ENCODE measurements around the gene CACNA2D3.

The CACNA2D3 gene

GRCh38 chr3:54173371-54173770 is 51.0 kb downstream of the CACNA2D3 start:
- Histone ChIP-seq H3K79me2 (ENCODE audit: low read length) (no peaks in the 10 kb centered on the region), H2AFZ (ENCODE audit: low read length) (no peak overlapping the region), H3K27me3 (replicated peaks; ENCODE audit: insufficient read depth, low read length) (no peaks in the 10 kb centered on the region), H3K27ac (ENCODE audit: low read length) (no peak overlapping the region), H4K20me1 (ENCODE audit: insufficient read depth, low read length) (no peaks in the 10 kb centered on the region), H3K4me2 (ENCODE audit: low read depth, low read length) (no peak overlapping the region), H3K36me3 (replicated peaks; ENCODE audit: insufficient read depth, low read length) (no peaks in the 10 kb centered on the region), H3K9ac (ENCODE audit: low read length) (no peak overlapping the region), H3K9me2 (replicated peaks; ENCODE audit: insufficient read depth, low read length) (no peaks in the 10 kb centered on the region), H3K4me3 (ENCODE audit: low read length) (no peak overlapping the region), H3F3A (ENCODE audit: insufficient read depth, low read length) (no peaks in the 10 kb centered on the region), H3K9me3 (replicated peaks; ENCODE audit: insufficient read depth, low read length) (no peaks in the 10 kb centered on the region), H3K4me1 (ENCODE audit: low read length) (no peaks in the 10 kb centered on the region)
- TF ChIP-seq CTCF (IDR thresholded peaks at IDR 0.05; ENCODE audit: low read length) (no peak), EZH2phosphoT487 (IDR thresholded peaks at IDR 0.05; ENCODE audit: low read length) (no peak), EZH2 (optimal IDR thresholded peaks at IDR 0.05; ENCODE audit: low read depth, low read length) (no peak)
- DNase-seq, result no peak

- H3K9me2 ChIP-seq (replicated peaks; ENCODE audit: insufficient read depth, low read length), result no peaks in the 10 kb centered on the region
- no peaks in the 10 kb centered on the region for H3K27me3 ChIP-seq (replicated peaks; ENCODE audit: insufficient read depth, low read length)
- DNase-seq, result no peak
- H3K4me1 ChIP-seq (ENCODE audit: low read length), result no peaks in the 10 kb centered on the region
- H3K36me3 ChIP-seq (replicated peaks; ENCODE audit: insufficient read depth, low read length), result no peaks in the 10 kb centered on the region
- H3K9me3 ChIP-seq (replicated peaks; ENCODE audit: insufficient read depth, low read length), result no peaks in the 10 kb centered on the region
- no peaks in the 10 kb centered on the region for H3K79me2 ChIP-seq (ENCODE audit: low read length)
- TF ChIP-seq CTCF (IDR thresholded peaks at IDR 0.05; ENCODE audit: low read length) (no peak), EZH2phosphoT487 (IDR thresholded peaks at IDR 0.05; ENCODE audit: low read length) (no peak), EZH2 (optimal IDR thresholded peaks at IDR 0.05; ENCODE audit: low read depth, low read length) (no peak)
- H3K4me2 ChIP-seq (ENCODE audit: low read depth, low read length), result no peak overlapping the region
- no peak overlapping the region for H2AFZ ChIP-seq (ENCODE audit: low read length)
- H3K4me3 ChIP-seq (ENCODE audit: low read length), result no peak overlapping the region
- H4K20me1 ChIP-seq (ENCODE audit: insufficient read depth, low read length), result no peaks in the 10 kb centered on the region
- no peak overlapping the region for H3K9ac ChIP-seq (ENCODE audit: low read length)
- H3F3A ChIP-seq (ENCODE audit: insufficient read depth, low read length), result no peaks in the 10 kb centered on the region
- H3K27ac ChIP-seq (ENCODE audit: low read length), result no peak overlapping the region
Observed at GRCh38 chr3:54176106-54176505, 53.8 kb downstream of the CACNA2D3 start.

- H3K4me3 ChIP-seq (ENCODE audit: low read length), result no peak overlapping the region
- H3F3A ChIP-seq (ENCODE audit: insufficient read depth, low read length), result no peaks in the 10 kb centered on the region
- H2AFZ ChIP-seq (ENCODE audit: low read length), result no peak overlapping the region
- H3K9me3 ChIP-seq (replicated peaks; ENCODE audit: insufficient read depth, low read length), result no peaks in the 10 kb centered on the region
- H3K27me3 ChIP-seq (replicated peaks; ENCODE audit: insufficient read depth, low read length), result no peaks in the 10 kb centered on the region
- H3K36me3 ChIP-seq (replicated peaks; ENCODE audit: insufficient read depth, low read length), result no peaks in the 10 kb centered on the region
- H3K27ac ChIP-seq (ENCODE audit: low read length), result no peak overlapping the region
- H3K9me2 ChIP-seq (replicated peaks; ENCODE audit: insufficient read depth, low read length), result no peaks in the 10 kb centered on the region
- no peak overlapping the region for H3K4me2 ChIP-seq (ENCODE audit: low read depth, low read length)
- TF ChIP-seq CTCF (IDR thresholded peaks at IDR 0.05; ENCODE audit: low read length) (no peak), EZH2 (optimal IDR thresholded peaks at IDR 0.05; ENCODE audit: low read depth, low read length) (no peak), EZH2phosphoT487 (IDR thresholded peaks at IDR 0.05; ENCODE audit: low read length) (no peak)
- H3K4me1 ChIP-seq (ENCODE audit: low read length), result no peaks in the 10 kb centered on the region
- no peak for DNase-seq
- no peaks in the 10 kb centered on the region for H3K79me2 ChIP-seq (ENCODE audit: low read length)
- no peaks in the 10 kb centered on the region for H4K20me1 ChIP-seq (ENCODE audit: insufficient read depth, low read length)
- no peak overlapping the region for H3K9ac ChIP-seq (ENCODE audit: low read length)
Observed at GRCh38 chr3:54177816-54178215, 55.5 kb downstream of the CACNA2D3 start.
